H1 (cell line): ENCODE measurements around the gene DNAI2. TPM values are rescaled to one million over a fixed set of nuclear protein-coding genes. Genes with fewer than 3 reads are reported as not detected.

Experiments
- RBBP5 ChIP-seq: IDR thresholded peaks from 2 replicates; pipeline ENCODE4 v1.7.1; 2012; ENCODE audit warnings: low read depth, mild to moderate bottlenecking, inconsistent platforms, low read length, moderate library complexity, borderline replicate concordance
- polyA plus RNA-seq, 7 experiments: library from polyadenylated mRNA; depleted of rRNA in 3 of 7; stranded (reverse) in 5 of 7; unstranded in 2 of 7; fragments of >200 nt in 5 of 7; fragments of 200-250 nt in 2 of 7; gene quantifications; 1 replicate in 5 of 7; 2 replicates in 1 of 7; 4 replicates in 1 of 7; pipeline versions ENCODE4 v1.2.1 to v1.2.3, GENCODE V29; 2011 to 2013; ENCODE audit warnings: missing spikeins in 2 of 7, mixed read lengths in 2 of 7
- total RNA-seq: library from RNA; stranded (reverse); fragmentation: NEBNext Ultra II Directional; extraction: Animal tissue kit (Norgen Biotek cat#: 25700); gene quantifications from 2 replicates; pipeline ENCODE4 v1.2.1, GENCODE V29; 2021
- TF ChIP-seq, protein P1 (sequence below): IDR thresholded peaks from 2 replicates; pipeline ENCODE4 v1.6.1; 2012; ENCODE audit warnings: low read length, inconsistent platforms
- TF ChIP-seq, protein P2 (sequence below), 3 experiments: IDR thresholded peaks; 1 replicate in 2 of 3; 2 replicates in 1 of 3; pipeline versions ENCODE4 v1.5.1 to v1.6.1; 2011; ENCODE audit warnings: low read length in 3 of 3, mild to moderate bottlenecking in 3 of 3, inconsistent platforms in 2 of 3, low read depth in 1 of 3, moderate library complexity in 1 of 3; ENCODE audit not compliant: insufficient read depth in 1 of 3; ENCODE audit errors: control extremely low read depth in 1 of 3

The DNAI2 gene
- total and polyA plus RNA-seq, 2 of the 8 experiments (the other 6 are each of a cell fraction or from before 2014, with no cell fraction given): 0.08 to 0.15 TPM

DNA sequence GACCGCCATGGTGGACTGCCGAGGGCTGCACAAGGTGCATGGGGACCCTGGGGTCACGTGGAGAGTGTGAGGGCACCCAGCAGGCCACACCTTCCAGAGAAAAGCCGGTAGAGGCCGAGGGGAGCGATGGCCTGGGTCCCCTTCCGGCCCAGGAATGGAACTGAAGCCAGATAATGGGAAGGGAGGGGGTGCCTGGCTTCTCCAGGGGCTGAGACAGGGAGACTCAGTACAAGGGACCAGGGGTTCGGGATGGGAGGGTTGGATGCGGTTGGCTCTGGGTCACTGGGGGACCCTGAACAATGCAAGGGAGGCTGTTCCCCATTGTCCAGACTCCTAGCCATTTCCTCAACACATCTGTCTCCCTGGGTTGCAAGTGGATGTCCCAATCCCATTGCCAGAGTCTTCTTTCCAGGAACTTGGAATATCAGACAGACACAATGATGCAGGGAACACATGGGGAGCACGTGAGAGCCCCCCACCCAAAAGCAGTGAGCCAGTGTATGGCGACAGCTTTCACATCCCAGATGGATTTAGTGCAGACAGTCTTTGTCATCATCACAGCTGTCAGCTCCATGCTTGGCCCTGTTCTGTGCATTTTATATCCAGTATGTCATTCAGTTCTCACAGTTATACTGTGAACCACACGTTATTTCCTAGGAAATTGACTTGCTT is 23.6 kb upstream of the DNAI2 start (continued):
- TF ChIP-seq, protein P1, sequence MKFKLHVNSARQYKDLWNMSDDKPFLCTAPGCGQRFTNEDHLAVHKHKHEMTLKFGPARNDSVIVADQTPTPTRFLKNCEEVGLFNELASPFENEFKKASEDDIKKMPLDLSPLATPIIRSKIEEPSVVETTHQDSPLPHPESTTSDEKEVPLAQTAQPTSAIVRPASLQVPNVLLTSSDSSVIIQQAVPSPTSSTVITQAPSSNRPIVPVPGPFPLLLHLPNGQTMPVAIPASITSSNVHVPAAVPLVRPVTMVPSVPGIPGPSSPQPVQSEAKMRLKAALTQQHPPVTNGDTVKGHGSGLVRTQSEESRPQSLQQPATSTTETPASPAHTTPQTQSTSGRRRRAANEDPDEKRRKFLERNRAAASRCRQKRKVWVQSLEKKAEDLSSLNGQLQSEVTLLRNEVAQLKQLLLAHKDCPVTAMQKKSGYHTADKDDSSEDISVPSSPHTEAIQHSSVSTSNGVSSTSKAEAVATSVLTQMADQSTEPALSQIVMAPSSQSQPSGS: no peak
- TF ChIP-seq, protein P2, sequence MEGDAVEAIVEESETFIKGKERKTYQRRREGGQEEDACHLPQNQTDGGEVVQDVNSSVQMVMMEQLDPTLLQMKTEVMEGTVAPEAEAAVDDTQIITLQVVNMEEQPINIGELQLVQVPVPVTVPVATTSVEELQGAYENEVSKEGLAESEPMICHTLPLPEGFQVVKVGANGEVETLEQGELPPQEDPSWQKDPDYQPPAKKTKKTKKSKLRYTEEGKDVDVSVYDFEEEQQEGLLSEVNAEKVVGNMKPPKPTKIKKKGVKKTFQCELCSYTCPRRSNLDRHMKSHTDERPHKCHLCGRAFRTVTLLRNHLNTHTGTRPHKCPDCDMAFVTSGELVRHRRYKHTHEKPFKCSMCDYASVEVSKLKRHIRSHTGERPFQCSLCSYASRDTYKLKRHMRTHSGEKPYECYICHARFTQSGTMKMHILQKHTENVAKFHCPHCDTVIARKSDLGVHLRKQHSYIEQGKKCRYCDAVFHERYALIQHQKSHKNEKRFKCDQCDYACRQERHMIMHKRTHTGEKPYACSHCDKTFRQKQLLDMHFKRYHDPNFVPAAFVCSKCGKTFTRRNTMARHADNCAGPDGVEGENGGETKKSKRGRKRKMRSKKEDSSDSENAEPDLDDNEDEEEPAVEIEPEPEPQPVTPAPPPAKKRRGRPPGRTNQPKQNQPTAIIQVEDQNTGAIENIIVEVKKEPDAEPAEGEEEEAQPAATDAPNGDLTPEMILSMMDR (IDR thresholded peaks at IDR 0.05; ENCODE audit: control extremely low read depth in 1 of 3, insufficient read depth in 1 of 3, low read depth in 1 of 3, low read length in 3 of 3): no peak
- TF ChIP-seq RBBP5: no peak
